Dedifferentiated amniotic fluid mesenchymal stem cell (primary cell): ENCODE data around the gene PDE6A.

ENCODE experiments used
- DNase-seq: peaks from one replicate; pipeline ENCODE4 v3.0.0-alpha.2; 2016; ENCODE audit errors: extremely low spot score

PDE6A gene

DNA sequence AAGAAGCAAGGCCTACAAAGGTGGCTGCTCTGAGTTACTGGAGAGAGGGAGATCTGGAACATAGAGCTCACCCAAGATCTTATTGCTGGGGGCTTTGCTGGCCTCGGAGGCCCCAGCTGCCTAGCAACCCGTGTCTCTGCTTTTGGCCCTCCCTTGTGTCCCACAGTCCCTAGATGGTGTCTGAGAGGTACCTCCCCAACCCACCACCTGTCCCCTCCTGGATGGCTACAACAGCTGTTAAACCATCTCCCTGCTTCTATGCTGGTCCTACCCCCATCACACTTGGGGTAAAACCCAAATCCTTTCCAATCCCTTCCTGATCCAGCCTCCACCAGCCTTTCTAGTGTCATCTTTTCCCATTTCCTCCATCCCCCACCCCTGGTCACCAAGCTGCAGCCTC lies 127.9 kb downstream of the PDE6A start:
- DNase-seq = no peak

DNA sequence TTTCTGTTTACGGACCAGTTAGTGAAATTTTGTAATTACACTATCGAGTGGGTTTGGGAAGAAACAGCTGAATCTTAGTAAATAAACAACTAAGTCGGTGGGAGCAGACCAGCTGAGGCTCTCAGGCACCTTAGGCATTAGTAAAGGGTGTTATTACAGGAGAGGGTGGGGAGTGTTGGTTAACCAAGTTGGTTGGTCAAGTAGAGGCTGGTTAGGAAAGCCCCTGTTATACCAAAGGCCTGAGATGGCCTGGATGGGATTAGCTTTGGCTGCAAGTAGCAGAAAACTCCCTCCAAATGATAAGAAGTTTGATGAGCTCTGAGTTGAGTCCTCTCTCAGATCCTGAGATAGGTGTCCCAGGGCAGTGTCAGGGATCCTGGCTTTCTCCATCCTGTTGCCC lies 133.1 kb downstream of the PDE6A start:
- DNase-seq = no peak

DNA sequence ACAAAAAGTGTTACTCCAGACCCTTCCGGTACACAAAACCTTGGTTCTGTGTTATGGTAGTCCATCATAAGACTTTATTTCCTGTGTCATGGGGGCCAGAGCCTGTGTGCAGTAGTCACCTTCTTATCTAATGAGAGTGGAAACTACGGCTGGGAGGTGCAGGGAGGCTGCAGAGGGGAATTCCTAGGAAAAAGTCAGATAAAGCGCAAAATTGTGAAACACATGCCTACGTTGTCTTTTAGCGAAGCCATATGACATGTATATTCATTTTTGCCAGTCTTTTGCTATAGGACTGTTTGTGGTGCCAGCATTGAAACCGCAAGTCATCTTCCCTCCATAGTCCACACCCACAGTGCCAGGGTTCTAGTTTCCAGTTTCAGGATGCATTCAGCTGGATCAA lies 133.7 kb downstream of the PDE6A start:
- no peak for DNase-seq

DNA sequence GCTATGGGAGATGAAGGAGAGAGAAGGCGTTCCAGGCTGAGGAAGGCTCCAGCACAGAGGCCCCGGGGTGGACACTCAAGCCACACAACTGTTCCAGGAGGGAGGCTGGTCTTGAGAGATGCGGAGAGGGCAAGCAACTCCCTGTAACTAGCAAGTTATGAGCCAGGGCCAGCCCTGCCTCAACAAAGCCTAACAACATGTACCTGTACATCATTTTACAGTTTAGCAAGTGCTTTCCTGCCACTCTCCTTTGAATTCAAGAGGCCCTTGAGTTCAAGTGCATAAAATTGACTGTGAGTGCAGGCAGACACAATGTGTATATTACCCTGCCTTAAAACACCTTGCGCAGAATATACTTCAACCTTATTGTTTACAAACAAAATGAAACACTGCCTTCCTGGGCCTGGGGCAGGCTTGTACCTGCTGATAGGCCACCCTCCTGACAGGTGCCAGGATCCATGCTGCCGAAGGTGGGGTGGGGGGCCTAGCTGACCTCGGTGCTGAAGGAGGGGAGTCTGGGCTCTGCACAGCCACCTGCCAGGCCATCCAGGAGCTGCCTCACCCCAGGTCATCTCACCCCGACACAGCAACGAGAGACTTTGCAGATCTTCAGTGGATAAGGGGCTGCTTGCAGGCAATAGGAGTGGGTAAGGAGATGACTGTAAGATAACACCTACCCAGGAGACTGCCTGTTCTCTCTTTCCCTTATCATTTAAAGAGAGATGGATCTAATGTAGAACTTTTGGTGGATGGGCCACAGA lies 134.5 kb downstream of the PDE6A start:
- no peak for DNase-seq

DNA sequence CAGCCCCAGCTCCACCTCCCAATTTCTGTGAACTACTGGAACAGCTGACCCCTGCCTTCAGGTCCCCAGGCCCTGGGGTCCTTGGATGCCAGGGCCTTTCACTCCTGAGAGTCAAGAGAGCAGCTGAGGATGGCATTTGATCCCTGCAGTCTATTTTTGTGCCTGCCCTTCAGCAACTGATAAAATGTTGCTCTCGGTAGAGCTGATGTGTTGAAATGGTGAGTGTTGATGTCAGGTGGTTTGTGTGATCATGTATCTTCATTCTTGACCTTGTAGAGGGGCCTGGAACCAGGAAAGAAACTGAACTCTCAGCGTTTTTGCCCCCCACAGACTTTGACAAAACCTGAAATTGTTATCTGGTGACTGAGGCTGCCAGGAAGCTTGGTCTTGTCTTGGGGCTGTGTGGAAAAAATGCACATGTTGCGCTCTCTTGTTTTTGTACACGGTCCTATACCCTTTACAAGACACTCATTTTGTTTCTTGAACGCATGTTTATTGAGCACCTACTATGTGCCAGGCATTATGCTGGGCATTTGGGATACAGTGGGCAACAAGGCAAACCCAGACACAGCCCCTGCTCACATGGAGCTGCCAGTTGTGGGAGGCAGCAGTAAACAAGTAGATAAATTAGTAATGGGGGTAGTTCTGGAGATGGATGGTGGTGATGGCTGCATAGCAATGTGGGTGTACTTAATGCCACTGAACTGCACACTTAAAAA lies 136.2 kb downstream of the PDE6A start:
- no peak for DNase-seq
